ENCODE data around the gene FIBCD1. TPM values are rescaled to one million over a fixed set of nuclear protein-coding genes. Genes with fewer than 3 reads are reported as not detected.

FIBCD1 gene
- total and polyA plus RNA-seq, 2 experiments from 2014 or later = 4.4 to 5.6 TPM

DNA sequence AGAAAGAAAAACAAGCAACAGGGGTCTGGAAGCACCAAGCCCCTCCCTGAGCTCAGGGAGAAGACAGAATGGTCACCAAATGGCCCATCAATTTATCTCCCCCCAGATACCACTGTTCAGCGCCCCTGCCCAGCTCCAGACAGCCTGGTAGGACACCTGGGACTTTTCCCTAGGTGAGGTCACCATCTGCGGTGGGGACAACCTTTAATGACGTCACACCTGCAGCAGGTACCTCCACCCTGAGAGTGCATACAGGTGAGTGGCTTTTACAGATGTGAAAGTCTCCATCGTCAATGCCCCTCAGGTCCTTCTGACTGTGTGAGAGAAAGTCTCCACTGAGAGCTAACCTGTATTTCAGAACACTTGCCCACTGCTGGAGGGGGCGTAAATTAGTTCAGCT lies 35.6 kb upstream of the FIBCD1 start:
- no peak overlapping the region for H3K4me2 ChIP-seq
- no peaks in the 10 kb centered on the region for H3K79me2 ChIP-seq (replicated peaks; ENCODE audit: insufficient read depth)
- Mint-ChIP-seq H3K27ac (no peak overlapping the region), H3K4me1 (peaks cover 9% of the 10 kb centered on the region; the same call in 2 of the 3 replicates), H3K36me3 (ENCODE audit: low read depth) (no peaks in the 10 kb centered on the region; the same call in 2 of the 3 replicates), H3K4me3 (no peak overlapping the region), H3K9me3 (no peaks in the 10 kb centered on the region), H3K27me3 (ENCODE audit: insufficient read depth, low read depth, poor library complexity) (peaks cover 6% of the 10 kb centered on the region)
- H3K4me3 ChIP-seq = no peak overlapping the region
- no peaks in the 10 kb centered on the region for H3K9me2 ChIP-seq (ENCODE audit: insufficient read depth)
- no peaks in the 10 kb centered on the region for H4K20me1 ChIP-seq (replicated peaks; ENCODE audit: insufficient read depth)
- no peak for TF ChIP-seq ZNF331 (CRISPR knock-in tag; IDR thresholded peaks at IDR 0.05; ENCODE audit: low read depth)
- TF ChIP-seq JUNB (IDR thresholded peaks at IDR 0.05; ENCODE audit: unreplicated experiment) = no peak
- TF ChIP-seq, protein P1, sequence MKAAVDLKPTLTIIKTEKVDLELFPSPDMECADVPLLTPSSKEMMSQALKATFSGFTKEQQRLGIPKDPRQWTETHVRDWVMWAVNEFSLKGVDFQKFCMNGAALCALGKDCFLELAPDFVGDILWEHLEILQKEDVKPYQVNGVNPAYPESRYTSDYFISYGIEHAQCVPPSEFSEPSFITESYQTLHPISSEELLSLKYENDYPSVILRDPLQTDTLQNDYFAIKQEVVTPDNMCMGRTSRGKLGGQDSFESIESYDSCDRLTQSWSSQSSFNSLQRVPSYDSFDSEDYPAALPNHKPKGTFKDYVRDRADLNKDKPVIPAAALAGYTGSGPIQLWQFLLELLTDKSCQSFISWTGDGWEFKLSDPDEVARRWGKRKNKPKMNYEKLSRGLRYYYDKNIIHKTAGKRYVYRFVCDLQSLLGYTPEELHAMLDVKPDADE (IDR thresholded peaks at IDR 0.05) = no peak
- TF ChIP-seq NANOG (IDR thresholded peaks at IDR 0.05; ENCODE audit: borderline replicate concordance) = no peak
- TF ChIP-seq ZNF462 (CRISPR knock-in tag; IDR thresholded peaks at IDR 0.05) = no peak
- TF ChIP-seq EZH2phosphoT487 (IDR thresholded peaks at IDR 0.05; ENCODE audit: unreplicated experiment) = no peak
- no peak for TF ChIP-seq STAT1 (IDR thresholded peaks at IDR 0.05; ENCODE audit: unreplicated experiment)
- no peak for TF ChIP-seq POLR2AphosphoS5 (IDR thresholded peaks at IDR 0.05; ENCODE audit: low read depth)
- no peak for TF ChIP-seq ZNF114 (CRISPR knock-in tag; IDR thresholded peaks at IDR 0.05)
- TF ChIP-seq, protein P2, sequence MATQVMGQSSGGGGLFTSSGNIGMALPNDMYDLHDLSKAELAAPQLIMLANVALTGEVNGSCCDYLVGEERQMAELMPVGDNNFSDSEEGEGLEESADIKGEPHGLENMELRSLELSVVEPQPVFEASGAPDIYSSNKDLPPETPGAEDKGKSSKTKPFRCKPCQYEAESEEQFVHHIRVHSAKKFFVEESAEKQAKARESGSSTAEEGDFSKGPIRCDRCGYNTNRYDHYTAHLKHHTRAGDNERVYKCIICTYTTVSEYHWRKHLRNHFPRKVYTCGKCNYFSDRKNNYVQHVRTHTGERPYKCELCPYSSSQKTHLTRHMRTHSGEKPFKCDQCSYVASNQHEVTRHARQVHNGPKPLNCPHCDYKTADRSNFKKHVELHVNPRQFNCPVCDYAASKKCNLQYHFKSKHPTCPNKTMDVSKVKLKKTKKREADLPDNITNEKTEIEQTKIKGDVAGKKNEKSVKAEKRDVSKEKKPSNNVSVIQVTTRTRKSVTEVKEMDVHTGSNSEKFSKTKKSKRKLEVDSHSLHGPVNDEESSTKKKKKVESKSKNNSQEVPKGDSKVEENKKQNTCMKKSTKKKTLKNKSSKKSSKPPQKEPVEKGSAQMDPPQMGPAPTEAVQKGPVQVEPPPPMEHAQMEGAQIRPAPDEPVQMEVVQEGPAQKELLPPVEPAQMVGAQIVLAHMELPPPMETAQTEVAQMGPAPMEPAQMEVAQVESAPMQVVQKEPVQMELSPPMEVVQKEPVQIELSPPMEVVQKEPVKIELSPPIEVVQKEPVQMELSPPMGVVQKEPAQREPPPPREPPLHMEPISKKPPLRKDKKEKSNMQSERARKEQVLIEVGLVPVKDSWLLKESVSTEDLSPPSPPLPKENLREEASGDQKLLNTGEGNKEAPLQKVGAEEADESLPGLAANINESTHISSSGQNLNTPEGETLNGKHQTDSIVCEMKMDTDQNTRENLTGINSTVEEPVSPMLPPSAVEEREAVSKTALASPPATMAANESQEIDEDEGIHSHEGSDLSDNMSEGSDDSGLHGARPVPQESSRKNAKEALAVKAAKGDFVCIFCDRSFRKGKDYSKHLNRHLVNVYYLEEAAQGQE (IDR thresholded peaks at IDR 0.05; ENCODE audit: unreplicated experiment) = no peak
- TF ChIP-seq CTCF (conservative IDR thresholded peaks at IDR 0.05; ENCODE audit: low read depth in 2 of 2) = no peak
- no peak for TF ChIP-seq CREB1 (CRISPR knock-in tag; IDR thresholded peaks at IDR 0.05; ENCODE audit: low read depth)
- TF ChIP-seq EZH2 (IDR thresholded peaks at IDR 0.05; ENCODE audit: low read depth, unreplicated experiment) = no peak
- no peaks in the 10 kb centered on the region for H3K36me3 ChIP-seq (ENCODE audit: insufficient read depth)
- H3K4me1 ChIP-seq (ENCODE audit: insufficient read depth) = no peaks in the 10 kb centered on the region
- ATAC-seq (no peak), DNase-seq (ENCODE audit: low spot score) (no peak)
- no peaks in the 10 kb centered on the region for H3K27me3 ChIP-seq (ENCODE audit: insufficient read depth)
- H3K27ac ChIP-seq (ENCODE audit: low read depth) = no peak overlapping the region
- no peak overlapping the region for H2AFZ ChIP-seq
- H3F3A ChIP-seq (replicated peaks; ENCODE audit: low read depth) = no peaks in the 10 kb centered on the region

All from GM23338 (cell line).